Spinal cord (tissue), 10 donors: ENCODE data around the gene SMG5. TPM values are rescaled to one million over a fixed set of nuclear protein-coding genes. Genes with fewer than 3 reads are reported as not detected.

Experiments
- DNase-seq, 6 donors: peaks; one replicate each; pipeline versions ENCODE4 v3.0.0 to v3.0.0-alpha.2; 2013 to 2015; ENCODE audit warnings: low spot score in 6 of 6, low read depth in 4 of 6
- H3K27ac ChIP-seq: one replicate; pipeline ENCODE4 v1.5.1; 2013; ENCODE audit warnings: low read depth, low read length, control low read depth
- H3K27me3 ChIP-seq: one replicate; pipeline ENCODE4 v1.6.1; 2013; ENCODE audit warnings: low read length; ENCODE audit not compliant: control insufficient read depth, insufficient read depth
- H3K36me3 ChIP-seq: one replicate; pipeline ENCODE4 v1.6.1; 2013; ENCODE audit warnings: low read length; ENCODE audit not compliant: control insufficient read depth, insufficient read depth
- H3K4me1 ChIP-seq: one replicate; pipeline ENCODE4 v1.6.1; 2013; ENCODE audit warnings: low read length; ENCODE audit not compliant: control insufficient read depth, insufficient read depth
- H3K4me3 ChIP-seq: one replicate; pipeline ENCODE4 v1.5.1; 2013; ENCODE audit warnings: low read depth, low read length, control low read depth
- H3K9me3 ChIP-seq: one replicate; pipeline ENCODE4 v1.6.1; 2013; ENCODE audit warnings: low read length; ENCODE audit not compliant: control insufficient read depth, insufficient read depth
- WGBS: methylation state at CpG from one replicate; pipeline ENCODE4 v1.1.5; 2013; ENCODE audit warnings: missing lambda C conversion rate; ENCODE audit not compliant: insufficient coverage; 5-methylcytosine and 5-hydroxymethylcytosine counted together
- polyA plus RNA-seq, 2 donors: library from polyadenylated mRNA; unstranded; fragments of 120-200 nt; gene quantifications; one replicate each; pipeline ENCODE4 v1.2.1, GENCODE V29; 2013; ENCODE audit not compliant: insufficient read length in 2 of 2
- total RNA-seq, 2 donors: library from RNA; depleted of rRNA in 1 of 2; stranded (reverse); fragments of 120-200 nt in 1 of 2; fragments of >200 nt in 1 of 2; gene quantifications; one replicate each; pipeline versions ENCODE4 v1.2.3 to v1.2.4, GENCODE V29; 2013 to 2014
- donor health status: healthy.

SMG5 gene
- total and polyA plus RNA-seq, 4 donors = 37.2 to 79.8 (median 61.2) TPM

- no peak overlapping the region for H3K4me3 ChIP-seq
- DNase-seq = no peak
- peaks cover 95% of the 10 kb centered on the region for H3K36me3 ChIP-seq
- H3K9me3 ChIP-seq = no peaks in the 10 kb centered on the region
- no peak overlapping the region for H3K27ac ChIP-seq
- peaks cover 12% of the 10 kb centered on the region for H3K4me1 ChIP-seq
- no peaks in the 10 kb centered on the region for H3K27me3 ChIP-seq
- 93% methylated on average over 8 of the region's 9 CpGs for WGBS
These were observed 19.4 kb downstream of the SMG5 start for GRCh38 chr1:156263288-156263655.

- H3K4me3 ChIP-seq = no peak overlapping the region
- no peaks in the 10 kb centered on the region for H3K27me3 ChIP-seq
- DNase-seq = no peak
- H3K9me3 ChIP-seq = no peaks in the 10 kb centered on the region
- WGBS = 96% methylated on average over 9 of the region's 9 CpGs
- peaks cover 12% of the 10 kb centered on the region for H3K4me1 ChIP-seq
- no peak overlapping the region for H3K27ac ChIP-seq
- H3K36me3 ChIP-seq = peaks cover 93% of the 10 kb centered on the region
These were observed 20.0 kb downstream of the SMG5 start for GRCh38 chr1:156262461-156263287.

- Histone ChIP-seq H3K9me3 (no peaks in the 10 kb centered on the region), H3K4me1 (peaks cover 12% of the 10 kb centered on the region), H3K27me3 (no peaks in the 10 kb centered on the region), H3K36me3 (peaks cover 92% of the 10 kb centered on the region), H3K27ac (peak overlapping the region; percentile 64), H3K4me3 (no peak overlapping the region)
- WGBS = 100% methylated on average over 1 of the region's 2 CpGs
- DNase-seq = peak in 1 of 6 donors; percentile 44
These were observed 21.7 kb downstream of the SMG5 start for GRCh38 chr1:156260896-156261295.

- Histone ChIP-seq H3K4me1 (peaks cover 12% of the 10 kb centered on the region), H3K9me3 (no peaks in the 10 kb centered on the region), H3K36me3 (peaks cover 89% of the 10 kb centered on the region), H3K27me3 (no peaks in the 10 kb centered on the region), H3K4me3 (no peak overlapping the region), H3K27ac (peak overlapping the region; percentile 64)
- no peak for DNase-seq
- WGBS = no CpG with 5 or more reads among the region's 3 CpGs
These were observed 22.8 kb downstream of the SMG5 start for GRCh38 chr1:156259805-156260204.

- H3K27ac ChIP-seq = no peak overlapping the region
- no peaks in the 10 kb centered on the region for H3K9me3 ChIP-seq
- no peak for DNase-seq
- WGBS = 97% methylated on average over 6 of the region's 8 CpGs
- no peak overlapping the region for H3K4me3 ChIP-seq
- H3K4me1 ChIP-seq = peaks cover 12% of the 10 kb centered on the region
- peaks cover 90% of the 10 kb centered on the region for H3K36me3 ChIP-seq
- H3K27me3 ChIP-seq = no peaks in the 10 kb centered on the region
These were observed 23.8 kb downstream of the SMG5 start for GRCh38 chr1:156258859-156259258.

GRCh38 chr1:156257711-156258110 is 24.9 kb downstream of the SMG5 start:
- no peaks in the 10 kb centered on the region for H3K9me3 ChIP-seq
- 83% methylated on average over 1 of the region's 2 CpGs for WGBS

GRCh38 chr1:156253634-156254033 is 29.0 kb downstream of the SMG5 start:
- Histone ChIP-seq H3K9me3 (no peaks in the 10 kb centered on the region), H3K4me3 (no peak overlapping the region), H3K36me3 (peaks cover 90% of the 10 kb centered on the region), H3K4me1 (peaks cover 35% of the 10 kb centered on the region), H3K27me3 (no peaks in the 10 kb centered on the region), H3K27ac (no peak overlapping the region)
- 97% methylated on average over 3 of the region's 3 CpGs for WGBS
- no peak for DNase-seq

More at GRCh38 chr1:156257711-156258110, 24.9 kb downstream of the SMG5 start:
- H3K27me3 ChIP-seq = no peaks in the 10 kb centered on the region
- H3K4me1 ChIP-seq = peaks cover 12% of the 10 kb centered on the region
- H3K36me3 ChIP-seq = peaks cover 89% of the 10 kb centered on the region
- no peak overlapping the region for H3K27ac ChIP-seq
- DNase-seq = no peak
- no peak overlapping the region for H3K4me3 ChIP-seq

GRCh38 chr1:156251527-156251926 is 31.1 kb downstream of the SMG5 start:
- DNase-seq = peak in 2 of 6 donors; percentile 38 to 59
- Histone ChIP-seq H3K27ac (peak overlapping the region; percentile 54), H3K9me3 (no peaks in the 10 kb centered on the region), H3K27me3 (no peaks in the 10 kb centered on the region), H3K4me1 (peaks cover 56% of the 10 kb centered on the region), H3K36me3 (peaks cover 85% of the 10 kb centered on the region), H3K4me3 (no peak overlapping the region)
- WGBS = 63% methylated on average over 1 of the region's 3 CpGs

GRCh38 chr1:156249593-156249992 is 33.0 kb downstream of the SMG5 start:
- 44% methylated on average over 3 of the region's 5 CpGs for WGBS
- Histone ChIP-seq H3K27ac (peak overlapping the region; percentile 96), H3K4me1 (peaks cover 75% of the 10 kb centered on the region), H3K9me3 (no peaks in the 10 kb centered on the region), H3K4me3 (no peak overlapping the region), H3K36me3 (peaks cover 82% of the 10 kb centered on the region), H3K27me3 (peaks cover 6% of the 10 kb centered on the region)
- no peak for DNase-seq

GRCh38 chr1:156248323-156248683 is 34.3 kb downstream of the SMG5 start:
- no CpG with 5 or more reads among the region's 4 CpGs for whole genome bisulfite sequencing
- H3K27ac ChIP-seq = peak overlapping the region; percentile 96
- H3K4me3 ChIP-seq = no peak overlapping the region
- DNase-seq = no peak
- no peaks in the 10 kb centered on the region for H3K9me3 ChIP-seq
- H3K4me1 ChIP-seq = peaks cover 85% of the 10 kb centered on the region
- H3K27me3 ChIP-seq = peaks cover 6% of the 10 kb centered on the region
- peaks cover 83% of the 10 kb centered on the region for H3K36me3 ChIP-seq
